ENCODE measurements around the gene PLCL2. TPM values are rescaled to one million over a fixed set of nuclear protein-coding genes. Genes with fewer than 3 reads are reported as not detected.

PLCL2 gene
- total RNA-seq, 1 experiment from 2014 or later, result 2.5 TPM

GRCh38 chr3:16883723-16884083 lies 1.1 kb upstream of the PLCL2 start:
- Histone ChIP-seq H3K79me2 (ENCODE audit: low read length) (no peaks in the 10 kb centered on the region), H3K9me2 (replicated peaks; ENCODE audit: insufficient read depth, low read length) (no peaks in the 10 kb centered on the region), H4K20me1 (ENCODE audit: insufficient read depth, low read depth, low read length) (peaks cover 4% of the 10 kb centered on the region; the same call in 1 of the 2 replicates), H3K27ac (ENCODE audit: low read length) (no peak overlapping the region), H3K9ac (ENCODE audit: low read length) (no peak overlapping the region), H2AFZ (ENCODE audit: low read length) (no peak overlapping the region), H3K9me3 (ENCODE audit: low read length) (no peaks in the 10 kb centered on the region), H3K4me1 (ENCODE audit: low read length) (peaks cover 24% of the 10 kb centered on the region), H3K4me3 (ENCODE audit: low read length) (peak overlapping the region; percentile 91; the same call in 1 of the 2 replicates), H3K27me3 (ENCODE audit: low read length) (no peaks in the 10 kb centered on the region), H3K4me2 (ENCODE audit: low read depth, low read length, poor library complexity, severe bottlenecking) (peak overlapping the region; percentile 98), H3K36me3 (ENCODE audit: insufficient read depth, low read length) (no peaks in the 10 kb centered on the region)
- DNase-seq, result no peak

DNA sequence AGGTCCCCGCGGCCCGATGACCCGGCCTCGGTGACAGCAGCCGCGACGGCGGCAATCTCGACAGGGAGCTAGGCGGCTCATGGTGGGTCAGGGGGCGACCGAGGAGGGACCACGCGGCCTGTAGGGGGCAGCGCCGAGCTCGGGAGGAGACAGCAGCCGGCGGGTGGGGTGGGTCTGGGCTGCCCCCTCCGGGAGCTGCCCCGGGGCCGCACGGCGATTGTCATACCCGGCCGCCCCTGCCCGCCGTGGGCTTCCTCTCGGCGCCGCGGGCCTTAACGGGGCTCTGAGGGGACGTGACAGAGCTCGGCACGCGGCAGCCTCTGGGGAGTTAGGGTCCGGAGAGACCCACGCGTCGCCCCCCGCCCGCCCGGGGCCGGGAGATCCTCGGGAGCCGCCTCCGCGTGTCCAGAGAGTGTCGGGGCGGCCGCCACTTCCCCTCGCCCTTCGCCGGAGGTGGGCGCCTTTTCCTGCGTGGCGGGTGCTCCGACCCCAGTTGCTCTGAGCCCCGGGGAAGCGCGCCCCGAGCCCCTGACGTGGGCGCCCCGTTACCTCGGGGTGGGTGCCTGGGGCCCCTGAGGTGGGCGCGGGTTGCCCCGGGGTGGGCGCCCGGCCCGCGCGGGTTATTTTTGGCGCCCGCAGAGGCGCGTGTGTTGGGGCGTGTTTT lies 539 bp upstream of the PLCL2 start:
- Histone ChIP-seq H3K9me3 (ENCODE audit: low read length) (no peaks in the 10 kb centered on the region), H2AFZ (ENCODE audit: low read length) (peak overlapping the region; percentile 98), H3K9ac (ENCODE audit: low read length) (peak overlapping the region; percentile 76), H4K20me1 (ENCODE audit: insufficient read depth, low read depth, low read length) (peaks cover 4% of the 10 kb centered on the region; the same call in 1 of the 2 replicates), H3K27me3 (ENCODE audit: low read length) (no peaks in the 10 kb centered on the region), H3K27ac (ENCODE audit: low read length) (no peak overlapping the region), H3K4me3 (ENCODE audit: low read length) (peak overlapping the region; percentile 91), H3K79me2 (ENCODE audit: low read length) (no peaks in the 10 kb centered on the region), H3K36me3 (ENCODE audit: insufficient read depth, low read length) (no peaks in the 10 kb centered on the region), H3K4me1 (ENCODE audit: low read length) (peaks cover 25% of the 10 kb centered on the region), H3K4me2 (ENCODE audit: low read depth, low read length, poor library complexity, severe bottlenecking) (peak overlapping the region; percentile 98), H3K9me2 (replicated peaks; ENCODE audit: insufficient read depth, low read length) (no peaks in the 10 kb centered on the region)
- peak; percentile 77 for DNase-seq

- Histone ChIP-seq H3K4me3 (ENCODE audit: low read length) (peak overlapping the region; percentile 91), H3K9me3 (ENCODE audit: low read length) (no peaks in the 10 kb centered on the region), H3K27ac (ENCODE audit: low read length) (no peak overlapping the region), H3K36me3 (ENCODE audit: insufficient read depth, low read length) (no peaks in the 10 kb centered on the region), H3K27me3 (ENCODE audit: low read length) (no peaks in the 10 kb centered on the region), H3K9me2 (replicated peaks; ENCODE audit: insufficient read depth, low read length) (no peaks in the 10 kb centered on the region), H3K9ac (ENCODE audit: low read length) (peak overlapping the region; percentile 76), H3K4me2 (ENCODE audit: low read depth, low read length, poor library complexity, severe bottlenecking) (peak overlapping the region; percentile 98), H2AFZ (ENCODE audit: low read length) (peak overlapping the region; percentile 96; the same call in 1 of the 2 replicates), H4K20me1 (ENCODE audit: insufficient read depth, low read depth, low read length) (peaks cover 4% of the 10 kb centered on the region; the same call in 1 of the 2 replicates), H3K79me2 (ENCODE audit: low read length) (no peaks in the 10 kb centered on the region), H3K4me1 (ENCODE audit: low read length) (peaks cover 25% of the 10 kb centered on the region)
- DNase-seq, result no peak
These were observed 993 bp downstream of the PLCL2 start for GRCh38 chr3:16885593-16886302.

DNA sequence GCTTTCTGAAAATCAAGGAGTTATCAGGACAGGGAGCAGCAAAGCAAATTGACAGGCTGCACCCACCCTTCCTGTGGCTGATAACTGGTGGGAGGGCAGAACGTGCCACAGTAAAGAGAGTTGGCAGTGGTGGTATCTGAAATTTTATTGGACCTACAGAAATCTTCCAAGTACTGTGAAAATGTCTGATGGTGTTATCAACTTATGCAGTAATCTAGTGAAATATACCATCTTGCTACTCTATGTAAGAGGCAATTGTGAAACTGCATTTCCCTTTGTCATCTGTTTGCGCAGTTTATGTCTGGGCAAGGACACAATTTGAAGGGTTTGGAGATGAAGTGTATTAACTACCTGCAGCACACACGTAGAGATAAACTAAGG lies 1.5 kb downstream of the PLCL2 start:
- Histone ChIP-seq H3K27ac (ENCODE audit: low read length) (no peak overlapping the region), H3K4me2 (ENCODE audit: low read depth, low read length, poor library complexity, severe bottlenecking) (peak overlapping the region; percentile 98), H3K9me2 (replicated peaks; ENCODE audit: insufficient read depth, low read length) (no peaks in the 10 kb centered on the region), H2AFZ (ENCODE audit: low read length) (peak overlapping the region; percentile 96; the same call in 1 of the 2 replicates), H3K4me1 (ENCODE audit: low read length) (peaks cover 25% of the 10 kb centered on the region), H3K9me3 (ENCODE audit: low read length) (no peaks in the 10 kb centered on the region), H3K9ac (ENCODE audit: low read length) (peak overlapping the region; percentile 76; the same call in 1 of the 2 replicates), H3K79me2 (ENCODE audit: low read length) (no peaks in the 10 kb centered on the region), H3K4me3 (ENCODE audit: low read length) (peak overlapping the region; percentile 91; the same call in 1 of the 2 replicates), H4K20me1 (ENCODE audit: insufficient read depth, low read depth, low read length) (peaks cover 4% of the 10 kb centered on the region; the same call in 1 of the 2 replicates), H3K27me3 (ENCODE audit: low read length) (no peaks in the 10 kb centered on the region), H3K36me3 (ENCODE audit: insufficient read depth, low read length) (no peaks in the 10 kb centered on the region)
- DNase-seq, result no peak

DNA sequence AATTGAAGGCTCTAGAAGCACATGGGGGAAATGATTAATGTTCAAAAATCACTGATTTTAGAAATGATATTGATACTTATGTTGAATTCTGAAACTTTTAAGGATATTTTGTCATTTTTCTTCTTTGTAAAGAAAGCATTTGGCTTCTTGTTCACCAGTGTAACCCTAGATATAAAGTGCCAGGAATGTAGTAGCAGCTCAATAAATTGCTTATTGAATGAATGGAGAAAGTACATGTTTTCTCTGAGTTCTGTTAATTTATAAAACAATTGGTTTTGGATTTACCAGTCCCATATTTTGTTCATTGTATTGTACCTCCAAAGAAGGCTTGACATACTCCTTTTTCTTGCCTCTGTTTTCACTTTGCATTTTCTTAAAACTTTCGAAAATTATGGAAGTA lies 2.4 kb downstream of the PLCL2 start:
- Histone ChIP-seq H3K4me1 (ENCODE audit: low read length) (peaks cover 25% of the 10 kb centered on the region), H3K4me3 (ENCODE audit: low read length) (no peak overlapping the region), H4K20me1 (ENCODE audit: insufficient read depth, low read depth, low read length) (peaks cover 4% of the 10 kb centered on the region; the same call in 1 of the 2 replicates), H3K4me2 (ENCODE audit: low read depth, low read length, poor library complexity, severe bottlenecking) (no peak overlapping the region), H3K9me2 (replicated peaks; ENCODE audit: insufficient read depth, low read length) (no peaks in the 10 kb centered on the region), H3K9ac (ENCODE audit: low read length) (no peak overlapping the region), H3K9me3 (ENCODE audit: low read length) (no peaks in the 10 kb centered on the region), H3K27me3 (ENCODE audit: low read length) (no peaks in the 10 kb centered on the region), H3K27ac (ENCODE audit: low read length) (no peak overlapping the region), H2AFZ (ENCODE audit: low read length) (no peak overlapping the region), H3K36me3 (ENCODE audit: insufficient read depth, low read length) (no peaks in the 10 kb centered on the region), H3K79me2 (ENCODE audit: low read length) (no peaks in the 10 kb centered on the region)
- DNase-seq, result no peak

DNA sequence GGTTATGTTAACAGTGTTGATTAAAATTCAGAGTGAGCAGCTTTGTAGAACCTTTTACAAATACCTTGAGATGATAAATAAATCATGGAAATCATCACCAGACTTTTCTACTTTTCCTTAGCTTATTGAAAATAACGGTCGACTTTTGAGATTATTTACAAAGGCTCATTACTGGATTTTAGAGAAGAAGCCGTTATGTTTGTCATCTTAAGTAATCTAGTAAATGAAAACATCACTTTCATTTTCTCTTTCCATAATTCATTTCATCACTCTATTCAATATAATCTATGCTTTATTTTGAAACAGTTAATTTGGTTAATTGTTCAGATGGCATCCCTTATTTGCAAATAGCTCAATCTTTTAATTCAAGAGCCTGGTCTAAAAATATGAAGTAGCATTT lies 3.6 kb downstream of the PLCL2 start:
- H3K36me3 ChIP-seq (ENCODE audit: insufficient read depth, low read length), result no peaks in the 10 kb centered on the region
- no peaks in the 10 kb centered on the region for H3K9me2 ChIP-seq (replicated peaks; ENCODE audit: insufficient read depth, low read length)
- H3K9ac ChIP-seq (ENCODE audit: low read length), result no peak overlapping the region
- H3K27me3 ChIP-seq (ENCODE audit: low read length), result no peaks in the 10 kb centered on the region
- H2AFZ ChIP-seq (ENCODE audit: low read length), result no peak overlapping the region
- peaks cover 27% of the 10 kb centered on the region for H3K4me1 ChIP-seq (ENCODE audit: low read length)
- no peak for DNase-seq
- H3K9me3 ChIP-seq (ENCODE audit: low read length), result no peaks in the 10 kb centered on the region
- no peak overlapping the region for H3K4me3 ChIP-seq (ENCODE audit: low read length)
- no peaks in the 10 kb centered on the region for H3K79me2 ChIP-seq (ENCODE audit: low read length)
- H3K27ac ChIP-seq (ENCODE audit: low read length), result no peak overlapping the region
- H4K20me1 ChIP-seq (ENCODE audit: insufficient read depth, low read depth, low read length), result peaks cover 4% of the 10 kb centered on the region; the same call in 1 of the 2 replicates
- no peak overlapping the region for H3K4me2 ChIP-seq (ENCODE audit: low read depth, low read length, poor library complexity, severe bottlenecking)

GRCh38 chr3:16888785-16889607 lies 4.2 kb downstream of the PLCL2 start:
- H4K20me1 ChIP-seq (ENCODE audit: insufficient read depth, low read depth, low read length), result peaks cover 7% of the 10 kb centered on the region; the same call in 1 of the 2 replicates
- H3K4me2 ChIP-seq (ENCODE audit: low read depth, low read length, poor library complexity, severe bottlenecking), result no peak overlapping the region
- H2AFZ ChIP-seq (ENCODE audit: low read length), result no peak overlapping the region
- no peaks in the 10 kb centered on the region for H3K9me3 ChIP-seq (ENCODE audit: low read length)
- no peak overlapping the region for H3K9ac ChIP-seq (ENCODE audit: low read length)
- no peaks in the 10 kb centered on the region for H3K27me3 ChIP-seq (ENCODE audit: low read length)
- no peak overlapping the region for H3K27ac ChIP-seq (ENCODE audit: low read length)
- no peaks in the 10 kb centered on the region for H3K9me2 ChIP-seq (replicated peaks; ENCODE audit: insufficient read depth, low read length)
- no peaks in the 10 kb centered on the region for H3K36me3 ChIP-seq (ENCODE audit: insufficient read depth, low read length)
- no peak overlapping the region for H3K4me3 ChIP-seq (ENCODE audit: low read length)
- H3K4me1 ChIP-seq (ENCODE audit: low read length), result peaks cover 29% of the 10 kb centered on the region
- no peak for DNase-seq
- no peaks in the 10 kb centered on the region for H3K79me2 ChIP-seq (ENCODE audit: low read length)

All from Karpas-422 (cell line).